HCT116 (cell line): ENCODE data around the gene CAPS. TPM values are rescaled to one million over a fixed set of nuclear protein-coding genes. Genes with fewer than 3 reads are reported as not detected.

Experiments used
- ATAC-seq: fragments of 200-7000 bp; cut with Tn5 transposase; 2 replicates; pipeline ENCODE4 v1.9.1; 2020; ENCODE audit warnings: mild to moderate bottlenecking, moderate library complexity
- BruUV-seq: library from RNA; stranded (reverse); fragments of 400-500 nt; replicated peaks from 2 replicates; lab custom pipeline; 2021; lab: Mats Ljungman, UMichigan
- CTCF ChIA-PET: fragments of 300-600 bp; sonication (Branson Sonifier 250); formaldehyde crosslinking; loops from one replicate; lab custom pipeline; 2021; ENCODE audit warnings: antibody characterized with exemption; lab: Charles Lee
- POLR2A ChIA-PET: fragments of 300-600, 350-600 bp; sonication (Branson Sonifier 250); formaldehyde crosslinking; loops from one replicate; lab custom pipeline; 2021; ENCODE audit warnings: antibody characterized with exemption; lab: Charles Lee
- RAD21 ChIA-PET, 2 experiments: fragments of 300-600 bp; sonication (Branson Sonifier 250); formaldehyde crosslinking; loops; one replicate each; lab custom pipeline; 2023; ENCODE audit warnings: low total read pairs in 2 of 2; ENCODE audit not compliant: uncharacterized antibody in 2 of 2, unreplicated experiment in 2 of 2, low non-redundant PET in 1 of 2; lab: Charles Lee
- DNase-seq: peaks from one replicate; pipeline ENCODE4 v3.0.0-alpha.2; 2010; ENCODE audit warnings: low read depth, low spot score
- H2AFZ ChIP-seq: fragments of 200-600 bp; shearing (Covaris generic), sonication (generic); 2 replicates; pipeline ENCODE4 v1.6.1; 2017; ENCODE audit warnings: low read depth, mixed run types, mixed read lengths, antibody characterized with exemption, low read length; ENCODE audit not compliant: poor library complexity, severe bottlenecking
- H3K27ac ChIP-seq: 2 replicates; pipeline ENCODE4 v1.5.1; 2012; ENCODE audit warnings: low read depth, low read length
- H3K27me3 ChIP-seq: fragments of 200-600 bp; sonication (generic); 2 replicates; pipeline ENCODE4 v1.6.1; 2016; ENCODE audit warnings: mixed run types, low read length, mixed read lengths; ENCODE audit not compliant: insufficient read depth
- H3K36me3 ChIP-seq, 2 experiments: fragments of 200-500 bp in 1 of 2; fragments of 200-600 bp in 1 of 2; sonication (Bioruptor generic) in 1 of 2; sonication (generic) in 1 of 2; 2 replicates each; pipeline versions ENCODE4 v1.5.1 to v1.6.1; 2014 to 2016; ENCODE audit warnings: low read length in 2 of 2, inconsistent platforms in 1 of 2, mixed read lengths in 1 of 2, mixed run types in 1 of 2; ENCODE audit not compliant: insufficient read depth in 2 of 2, control insufficient read depth in 1 of 2
- H3K4me1 ChIP-seq, 2 experiments: fragments of 200-600 bp in 1 of 2; sonication (generic) in 1 of 2; 2 replicates each; pipeline versions ENCODE4 v1.5.1 to v1.6.1; 2012 to 2017; ENCODE audit warnings: low read length in 2 of 2, inconsistent platforms in 1 of 2, mild to moderate bottlenecking in 1 of 2, mixed read lengths in 1 of 2, mixed run types in 1 of 2, moderate library complexity in 1 of 2; ENCODE audit not compliant: insufficient read depth in 2 of 2, control insufficient read depth in 1 of 2
- H3K4me2 ChIP-seq: fragments of 200-600 bp; sonication (generic); 2 replicates; pipeline ENCODE4 v1.6.1; 2017; ENCODE audit warnings: mixed run types, low read length, mixed read lengths
- H3K4me3 ChIP-seq, 2 experiments: fragments of 200-600 bp in 1 of 2; sonication (generic) in 1 of 2; replicated peaks in 1 of 2; 2 replicates each; pipeline ENCODE4 v1.5.1; 2011 to 2016; ENCODE audit warnings: low read length in 2 of 2, control low read depth in 1 of 2, low read depth in 1 of 2, mild to moderate bottlenecking in 1 of 2, mixed read lengths in 1 of 2, mixed run types in 1 of 2
- H3K79me2 ChIP-seq: fragments of 200-600 bp; sonication (generic); 2 replicates; pipeline ENCODE4 v1.6.1; 2017; ENCODE audit warnings: mild to moderate bottlenecking, mixed run types, low read length, moderate library complexity, mixed read lengths; ENCODE audit not compliant: insufficient read depth
- H3K9ac ChIP-seq: fragments of 200-600 bp; sonication (generic); 2 replicates; pipeline ENCODE4 v1.6.1; 2016; ENCODE audit warnings: low read length, mixed read lengths
- H3K9me2 ChIP-seq: fragments of 200-600 bp; sonication (generic), shearing (Covaris generic); 2 replicates; pipeline ENCODE4 v1.6.1; 2017; ENCODE audit warnings: mixed run types, mild to moderate bottlenecking, moderate library complexity; ENCODE audit not compliant: insufficient read depth
- H3K9me3 ChIP-seq, 2 experiments: fragments of 200-500 bp in 1 of 2; fragments of 200-600 bp in 1 of 2; sonication (Bioruptor generic) in 1 of 2; sonication (generic) in 1 of 2; 2 replicates each; pipeline ENCODE4 v1.6.1; 2014 to 2017; ENCODE audit warnings: low read length in 2 of 2, mixed read lengths in 2 of 2, inconsistent platforms in 1 of 2, low read depth in 1 of 2, mild to moderate bottlenecking in 1 of 2, mixed run types in 1 of 2, moderate library complexity in 1 of 2; ENCODE audit not compliant: control insufficient read depth in 1 of 2, insufficient read depth in 1 of 2
- H4K20me1 ChIP-seq: fragments of 200-600 bp; sonication (generic), shearing (Covaris generic); 2 replicates; pipeline ENCODE4 v1.6.1; 2017; ENCODE audit warnings: mixed run types, mild to moderate bottlenecking, moderate library complexity; ENCODE audit not compliant: insufficient read depth
- CBX3 ChIP-seq: IDR thresholded peaks from 2 replicates; pipeline ENCODE4 v1.6.1; 2012; ENCODE audit warnings: low read depth
- CEBPB ChIP-seq: IDR thresholded peaks from 2 replicates; pipeline ENCODE4 v1.6.1; 2012; ENCODE audit warnings: low read depth
- EGR1 ChIP-seq: IDR thresholded peaks from 2 replicates; pipeline ENCODE4 v1.6.1; 2012; ENCODE audit warnings: low read depth
- FOSL1 ChIP-seq: IDR thresholded peaks from 2 replicates; pipeline ENCODE4 v1.6.1; 2012; ENCODE audit warnings: low read depth
- JUND ChIP-seq: IDR thresholded peaks from 2 replicates; pipeline ENCODE4 v1.6.1; 2012
- MAX ChIP-seq: IDR thresholded peaks from 2 replicates; pipeline ENCODE4 v1.6.1; 2012
- POLR2AphosphoS5 ChIP-seq: IDR thresholded peaks from 2 replicates; pipeline ENCODE4 v1.6.1; 2011; ENCODE audit warnings: mild to moderate bottlenecking, low read depth, low read length, moderate library complexity
- RAD21 ChIP-seq: IDR thresholded peaks from 2 replicates; pipeline ENCODE4 v1.6.1; 2012; ENCODE audit warnings: low read depth, mild to moderate bottlenecking
- SRF ChIP-seq: IDR thresholded peaks from 2 replicates; pipeline ENCODE4 v1.6.1; 2012; ENCODE audit warnings: low read depth
- YY1 ChIP-seq: IDR thresholded peaks from 2 replicates; pipeline ENCODE4 v1.6.1; 2011; ENCODE audit warnings: low read length, low read depth, moderate library complexity, mild to moderate bottlenecking; ENCODE audit not compliant: insufficient replicate concordance; ENCODE audit errors: extremely low read depth
- intact Hi-C: fragments of 100-400 bp; cut with micrococcal nuclease; formaldehyde crosslinking; loops from 2 replicates; pipeline ENCODE4 v1.10.0; 2022
- total RNA-seq: library from RNA; stranded (reverse); gene quantifications from one replicate; pipeline ENCODE4 v1.2.1, GENCODE V29; 2021; ENCODE audit not compliant: unreplicated experiment
- TF ChIP-seq, protein P1 (sequence below): IDR thresholded peaks from 2 replicates; pipeline ENCODE4 v1.6.1; 2011; ENCODE audit warnings: mild to moderate bottlenecking, low read length, moderate library complexity; ENCODE audit not compliant: insufficient replicate concordance; ENCODE audit errors: extremely low read depth
- TF ChIP-seq, protein P2 (sequence below), 3 experiments: fragments of 200-600 bp in 1 of 3; sonication (generic) in 1 of 3; IDR thresholded peaks in 2 of 3; conservative IDR thresholded peaks in 1 of 3; 2 replicates each; pipeline ENCODE4 v1.5.1; 2012 to 2017; ENCODE audit warnings: low read depth in 2 of 3, low read length in 2 of 3, antibody characterized with exemption in 1 of 3, borderline replicate concordance in 1 of 3, control low read depth in 1 of 3, mild to moderate bottlenecking in 1 of 3, mixed read lengths in 1 of 3, mixed run types in 1 of 3, moderate library complexity in 1 of 3; ENCODE audit not compliant: insufficient read depth in 1 of 3

The CAPS gene
- total RNA-seq, 1 experiment from 2014 or later = 2.5 TPM

DNA sequence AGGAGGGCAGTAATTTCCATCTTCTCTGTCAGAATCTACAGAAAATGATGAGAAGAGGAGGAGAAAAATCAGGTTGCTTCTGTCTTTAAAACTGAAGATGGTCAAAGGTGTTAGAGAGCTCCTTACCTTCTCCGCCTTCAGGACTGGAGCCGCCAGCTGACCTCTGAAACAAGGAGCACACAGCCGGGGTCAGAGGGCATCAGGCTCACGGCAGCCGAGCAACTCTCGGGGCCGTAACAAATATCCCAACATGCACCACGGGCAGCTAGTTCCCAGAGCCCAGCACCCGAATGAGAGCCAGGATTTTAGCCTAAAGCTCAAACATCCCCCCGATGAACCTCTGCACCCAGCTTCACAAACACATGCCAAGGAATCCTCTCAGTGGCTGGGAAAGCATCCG lies 27.6 kb downstream of the CAPS start:
- Histone ChIP-seq H3K4me1 (no peaks in the 10 kb centered on the region), H3K4me3 (no peak overlapping the region), H3K4me2 (no peak overlapping the region), H3K36me3 (peaks cover 7 to 8% of the 10 kb centered on the region in 2 experiments; a peak in 3 of 4 replicates), H3K9ac (no peak overlapping the region), H3K79me2 (peaks cover 61% of the 10 kb centered on the region), H3K27me3 (no peaks in the 10 kb centered on the region), H3K9me2 (no peaks in the 10 kb centered on the region), H3K9me3 (no peaks in the 10 kb centered on the region), H3K27ac (no peak overlapping the region), H4K20me1 (peaks cover 5% of the 10 kb centered on the region; the same call in 1 of the 2 replicates), H2AFZ (no peak overlapping the region)
- ATAC-seq (no peak), DNase-seq (no peak)
- CTCF ChIA-PET = no interaction called here
- POLR2A ChIA-PET = no interaction called here
- RAD21 ChIA-PET = no interaction called here
- BruUV-seq = no TSS peak
- intact Hi-C loops = no loop called here
- TF ChIP-seq POLR2AphosphoS5 (no peak), MAX (no peak), SRF (no peak), CBX3 (no peak), JUND (no peak)
- TF ChIP-seq, protein P1, sequence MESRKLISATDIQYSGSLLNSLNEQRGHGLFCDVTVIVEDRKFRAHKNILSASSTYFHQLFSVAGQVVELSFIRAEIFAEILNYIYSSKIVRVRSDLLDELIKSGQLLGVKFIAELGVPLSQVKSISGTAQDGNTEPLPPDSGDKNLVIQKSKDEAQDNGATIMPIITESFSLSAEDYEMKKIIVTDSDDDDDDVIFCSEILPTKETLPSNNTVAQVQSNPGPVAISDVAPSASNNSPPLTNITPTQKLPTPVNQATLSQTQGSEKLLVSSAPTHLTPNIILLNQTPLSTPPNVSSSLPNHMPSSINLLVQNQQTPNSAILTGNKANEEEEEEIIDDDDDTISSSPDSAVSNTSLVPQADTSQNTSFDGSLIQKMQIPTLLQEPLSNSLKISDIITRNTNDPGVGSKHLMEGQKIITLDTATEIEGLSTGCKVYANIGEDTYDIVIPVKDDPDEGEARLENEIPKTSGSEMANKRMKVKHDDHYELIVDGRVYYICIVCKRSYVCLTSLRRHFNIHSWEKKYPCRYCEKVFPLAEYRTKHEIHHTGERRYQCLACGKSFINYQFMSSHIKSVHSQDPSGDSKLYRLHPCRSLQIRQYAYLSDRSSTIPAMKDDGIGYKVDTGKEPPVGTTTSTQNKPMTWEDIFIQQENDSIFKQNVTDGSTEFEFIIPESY = no peak

- Histone ChIP-seq H3K9me2 (no peaks in the 10 kb centered on the region), H3K79me2 (peaks cover 72% of the 10 kb centered on the region)
These were observed 29.0 kb downstream of the CAPS start for GRCh38 chr19:5943045-5943444.

More at GRCh38 chr19:5943045-5943444, 29.0 kb downstream of the CAPS start:
- Histone ChIP-seq H3K4me1 (no peaks in the 10 kb centered on the region), H2AFZ (no peak overlapping the region), H3K4me3 (no peak overlapping the region), H3K4me2 (no peak overlapping the region), H3K27me3 (no peaks in the 10 kb centered on the region), H3K9me3 (no peaks in the 10 kb centered on the region), H3K9ac (no peak overlapping the region), H3K27ac (no peak overlapping the region), H3K36me3 (peaks cover 3 to 8% of the 10 kb centered on the region in 2 experiments; a peak in 3 of 4 replicates), H4K20me1 (peaks cover 5% of the 10 kb centered on the region; the same call in 1 of the 2 replicates)
- ChIA-PET CTCF (interaction anchor here (0.9 kb wide), 1 partner anchor 25 kb away, joined by 3 read pairs; no protein-coding TSS in a partner anchor), RAD21 (no interaction called here), POLR2A (no interaction called here)
- TF ChIP-seq YY1 (no peak), POLR2AphosphoS5 (no peak), CBX3 (no peak), FOSL1 (no peak), EGR1 (no peak), RAD21 (no peak), CEBPB (no peak)
- TF ChIP-seq, protein P2, sequence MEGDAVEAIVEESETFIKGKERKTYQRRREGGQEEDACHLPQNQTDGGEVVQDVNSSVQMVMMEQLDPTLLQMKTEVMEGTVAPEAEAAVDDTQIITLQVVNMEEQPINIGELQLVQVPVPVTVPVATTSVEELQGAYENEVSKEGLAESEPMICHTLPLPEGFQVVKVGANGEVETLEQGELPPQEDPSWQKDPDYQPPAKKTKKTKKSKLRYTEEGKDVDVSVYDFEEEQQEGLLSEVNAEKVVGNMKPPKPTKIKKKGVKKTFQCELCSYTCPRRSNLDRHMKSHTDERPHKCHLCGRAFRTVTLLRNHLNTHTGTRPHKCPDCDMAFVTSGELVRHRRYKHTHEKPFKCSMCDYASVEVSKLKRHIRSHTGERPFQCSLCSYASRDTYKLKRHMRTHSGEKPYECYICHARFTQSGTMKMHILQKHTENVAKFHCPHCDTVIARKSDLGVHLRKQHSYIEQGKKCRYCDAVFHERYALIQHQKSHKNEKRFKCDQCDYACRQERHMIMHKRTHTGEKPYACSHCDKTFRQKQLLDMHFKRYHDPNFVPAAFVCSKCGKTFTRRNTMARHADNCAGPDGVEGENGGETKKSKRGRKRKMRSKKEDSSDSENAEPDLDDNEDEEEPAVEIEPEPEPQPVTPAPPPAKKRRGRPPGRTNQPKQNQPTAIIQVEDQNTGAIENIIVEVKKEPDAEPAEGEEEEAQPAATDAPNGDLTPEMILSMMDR (IDR thresholded peaks at IDR 0.05 in 2 of 3, conservative IDR thresholded peaks at IDR 0.05 in 1 of 3; ENCODE audit: borderline replicate concordance in 1 of 3, insufficient read depth in 1 of 3, low read depth in 2 of 3, low read length in 2 of 3) = no peak
- ATAC-seq (no peak), DNase-seq (no peak)
- intact Hi-C loops = no loop called here
- BruUV-seq = no TSS peak
